PC-3 (cell line): Measurements from ENCODE around the gene PROSER3.

Experiments used
- EZH2 ChIP-seq: fragments of 300-600 bp; sonication (generic); IDR thresholded peaks from one replicate; pipeline ENCODE4 v1.6.1; 2017; ENCODE audit warnings: antibody characterized with exemption, mild to moderate bottlenecking, low read length; ENCODE audit not compliant: unreplicated experiment
- TF ChIP-seq, protein P1 (sequence below): fragments of 300-600 bp; sonication (generic); conservative IDR thresholded peaks from 2 replicates; pipeline ENCODE4 v1.5.1; 2017; ENCODE audit warnings: antibody characterized with exemption, low read depth, mild to moderate bottlenecking, low read length

GRCh38 chr19:35782589-35782988 lies 24.6 kb downstream of the PROSER3 start:
- TF ChIP-seq, protein P1, sequence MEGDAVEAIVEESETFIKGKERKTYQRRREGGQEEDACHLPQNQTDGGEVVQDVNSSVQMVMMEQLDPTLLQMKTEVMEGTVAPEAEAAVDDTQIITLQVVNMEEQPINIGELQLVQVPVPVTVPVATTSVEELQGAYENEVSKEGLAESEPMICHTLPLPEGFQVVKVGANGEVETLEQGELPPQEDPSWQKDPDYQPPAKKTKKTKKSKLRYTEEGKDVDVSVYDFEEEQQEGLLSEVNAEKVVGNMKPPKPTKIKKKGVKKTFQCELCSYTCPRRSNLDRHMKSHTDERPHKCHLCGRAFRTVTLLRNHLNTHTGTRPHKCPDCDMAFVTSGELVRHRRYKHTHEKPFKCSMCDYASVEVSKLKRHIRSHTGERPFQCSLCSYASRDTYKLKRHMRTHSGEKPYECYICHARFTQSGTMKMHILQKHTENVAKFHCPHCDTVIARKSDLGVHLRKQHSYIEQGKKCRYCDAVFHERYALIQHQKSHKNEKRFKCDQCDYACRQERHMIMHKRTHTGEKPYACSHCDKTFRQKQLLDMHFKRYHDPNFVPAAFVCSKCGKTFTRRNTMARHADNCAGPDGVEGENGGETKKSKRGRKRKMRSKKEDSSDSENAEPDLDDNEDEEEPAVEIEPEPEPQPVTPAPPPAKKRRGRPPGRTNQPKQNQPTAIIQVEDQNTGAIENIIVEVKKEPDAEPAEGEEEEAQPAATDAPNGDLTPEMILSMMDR, result no peak
- TF ChIP-seq EZH2, result no peak
